Occipital lobe (tissue), 2 donors: Measurements from ENCODE around the gene ANKUB1. TPM values are rescaled to one million over a fixed set of nuclear protein-coding genes. Genes with fewer than 3 reads are reported as not detected.
"Not testable (repeated sequence)": the region's sequence is repeated elsewhere in the genome, so short reads cannot be mapped to it uniquely, and the experiment has no call there.

Source experiments
- DNase-seq: peaks from one replicate; lab custom pipeline; 2025; lab: John Stamatoyannopoulos, UW
- total RNA-seq: library from RNA; depleted of rRNA; stranded (reverse); fragments of >200 nt; gene quantifications from one replicate; pipeline ENCODE4 v1.2.3, GENCODE V29; 2014

The ANKUB1 gene, protein sequence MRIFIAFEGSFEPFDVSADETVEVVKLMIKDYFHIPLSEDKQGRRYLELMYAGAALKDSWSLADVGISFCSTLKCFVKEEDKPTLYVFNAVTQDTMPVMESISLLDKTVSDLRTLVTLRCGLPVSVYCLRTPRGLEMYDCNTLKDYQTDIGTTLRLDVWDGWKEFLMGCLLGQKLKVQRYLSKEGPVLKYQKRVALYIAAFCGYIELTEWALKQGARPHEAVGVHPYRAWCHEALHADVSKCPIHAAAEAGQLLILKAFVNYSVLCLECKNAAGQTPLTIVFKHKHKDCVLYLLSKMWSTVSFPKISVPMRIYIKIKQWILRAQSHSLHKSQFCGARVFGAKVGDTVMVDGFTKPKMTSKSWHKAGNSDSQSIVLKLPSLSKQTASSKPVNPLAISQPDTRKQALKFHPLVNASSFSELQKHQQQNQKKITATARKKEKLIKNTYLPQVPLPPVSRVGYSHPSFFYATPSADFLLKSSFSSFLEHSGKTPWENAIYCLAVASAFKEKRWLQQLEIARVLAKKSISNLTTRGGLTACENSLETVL
- 0.78 TPM for total RNA-seq

GRCh38 chr3:149792452-149793270 is at the start of gene ANKUB1:
ANKUB1 (minus strand) TSS chr3:149792554; CDS start chr3:149792366, 188 bp downstream.
- DNase-seq: no peak

DNA sequence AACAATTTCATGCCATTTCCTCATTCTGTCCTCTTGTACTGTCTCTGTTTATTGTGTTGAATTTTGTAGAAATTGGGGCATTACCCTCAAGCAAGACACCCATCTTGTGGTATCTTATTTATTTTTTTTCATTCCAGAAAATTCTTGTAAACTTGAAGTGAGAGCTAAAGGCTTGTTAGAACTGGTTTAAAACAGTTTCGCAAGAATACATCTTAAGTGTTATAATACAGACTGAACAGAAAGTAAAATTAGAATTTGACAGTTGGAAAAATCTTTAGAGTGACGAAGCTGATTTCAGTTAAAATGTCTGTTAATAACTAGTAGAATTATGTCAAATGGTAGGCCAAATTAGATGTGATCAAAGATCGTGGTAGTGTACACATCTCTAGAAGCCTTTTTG is 47.5 kb upstream of the ANKUB1 start:
- no peak for DNase-seq

DNA sequence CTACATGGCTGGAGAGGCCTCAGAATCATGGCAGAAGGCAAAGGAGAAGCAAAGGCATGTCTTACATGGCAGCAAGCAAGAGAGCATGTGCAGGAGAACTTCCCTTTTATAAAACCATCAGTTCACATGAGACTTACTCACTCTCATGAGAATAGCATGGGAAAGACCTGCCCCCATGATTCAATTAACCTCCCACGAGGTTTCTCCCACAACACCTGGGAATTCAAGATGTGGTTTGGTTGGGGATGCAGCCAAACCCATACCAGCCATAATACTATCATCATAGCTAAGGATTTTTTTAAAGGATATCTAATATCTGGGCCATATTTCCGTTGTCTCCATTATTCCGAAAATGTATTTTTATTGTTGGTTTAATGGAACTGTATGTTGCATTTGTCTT is 47.1 kb upstream of the ANKUB1 start:
- not testable (repeated sequence) for DNase-seq

DNA sequence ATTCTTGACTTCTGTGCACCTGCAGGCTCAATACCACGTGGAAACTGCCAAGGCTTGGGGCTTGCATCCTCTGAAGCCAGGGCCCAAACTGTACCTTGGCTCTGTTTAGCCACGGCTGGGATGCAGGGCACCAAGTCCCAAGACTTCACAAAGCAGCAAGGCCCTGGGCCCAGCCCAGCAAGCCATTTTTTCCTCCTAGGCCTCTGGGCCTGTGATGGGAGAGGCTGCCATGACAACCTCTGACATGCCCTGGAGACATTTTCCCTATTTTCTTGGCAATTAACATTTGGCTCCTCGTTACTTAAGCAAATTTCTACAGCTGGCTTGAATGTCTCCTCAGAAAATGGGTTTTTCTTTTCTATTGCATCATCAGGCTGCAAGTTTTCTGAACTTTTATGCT is 46.1 kb upstream of the ANKUB1 start:
- DNase-seq: not testable (repeated sequence)

DNA sequence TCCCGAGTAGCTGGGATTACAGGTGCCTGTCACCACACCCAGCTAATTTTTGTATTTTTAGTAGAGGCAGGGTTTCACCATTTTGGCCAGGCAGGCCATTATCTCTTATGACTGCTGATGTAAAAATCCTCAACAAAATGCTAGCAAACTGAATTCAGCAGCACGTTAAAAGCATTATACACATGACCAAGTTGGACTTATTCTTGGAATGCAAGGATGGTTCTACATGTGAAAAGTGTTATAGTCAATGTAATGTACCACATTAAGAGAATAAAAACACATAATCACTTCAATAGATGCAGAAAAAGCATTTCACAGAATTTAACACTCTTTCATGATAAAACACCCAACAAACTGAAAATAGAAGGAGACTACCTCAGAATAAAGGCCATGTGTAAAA is 40.9 kb upstream of the ANKUB1 start:
- no peak for DNase-seq

GRCh38 chr3:149832086-149832485 is 39.7 kb upstream of the ANKUB1 start:
- no peak for DNase-seq

DNA sequence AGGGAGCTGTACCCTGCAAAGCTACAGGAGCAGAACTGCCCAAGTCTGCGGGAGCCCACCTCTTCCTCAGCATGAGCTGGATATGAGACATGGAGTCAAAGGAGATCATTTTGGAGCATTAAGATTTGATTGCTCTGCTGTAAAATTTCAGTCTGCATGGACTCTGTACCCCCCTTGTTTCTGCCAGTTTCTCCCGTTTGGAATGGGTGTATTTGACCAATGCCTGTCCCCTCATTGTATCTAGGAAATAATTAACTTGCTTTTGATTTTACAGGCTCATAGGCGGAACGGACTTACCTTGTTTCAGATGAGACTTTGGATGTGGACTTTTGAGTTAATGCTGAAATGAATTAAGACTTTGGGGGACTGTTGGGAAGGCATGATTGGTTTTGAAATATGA is 39.0 kb upstream of the ANKUB1 start:
- no peak for DNase-seq

- no peak for DNase-seq
Measured at GRCh38 chr3:149830902-149831301, 38.5 kb upstream of the ANKUB1 start.

DNA sequence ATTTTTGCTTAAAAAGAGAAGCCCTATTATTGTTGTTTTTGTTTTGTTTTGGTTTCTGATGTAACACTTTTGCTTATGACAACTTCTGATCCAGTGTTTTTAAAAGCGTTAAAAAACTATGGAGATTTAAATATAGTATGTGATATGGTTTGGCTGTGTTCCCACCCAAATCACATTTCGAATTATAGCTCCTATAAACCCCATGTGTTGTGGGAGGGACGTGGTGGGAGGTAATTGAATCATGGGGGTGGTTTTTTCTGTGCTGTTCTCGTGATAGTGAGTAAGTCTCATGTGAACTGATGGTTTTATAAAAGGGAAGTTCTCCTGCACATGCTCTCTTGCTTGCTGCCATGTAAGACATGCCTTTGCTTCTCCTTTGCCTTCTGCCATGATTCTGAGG is 37.3 kb upstream of the ANKUB1 start:
- DNase-seq: not testable (repeated sequence)

DNA sequence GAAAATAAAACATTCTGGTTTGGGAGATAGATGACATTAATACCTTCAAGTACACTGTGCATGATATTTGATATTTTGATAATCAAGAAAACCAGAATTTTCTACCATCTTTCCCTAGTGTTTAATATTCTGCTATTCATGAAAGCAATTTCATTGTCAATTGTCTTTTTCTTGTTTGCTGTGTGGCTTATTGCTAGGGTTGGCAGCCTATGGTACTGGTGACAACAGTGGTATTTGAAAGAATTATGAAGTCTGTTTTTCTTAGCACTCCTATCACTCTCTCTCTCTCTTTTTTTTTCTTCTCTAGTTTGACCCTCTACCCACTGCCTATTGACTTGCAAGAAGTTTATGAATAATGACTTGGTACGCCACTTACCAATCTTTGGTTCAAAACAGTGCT is 36.0 kb upstream of the ANKUB1 start:
- DNase-seq: no peak

- no peak for DNase-seq
Measured at GRCh38 chr3:149826636-149827035, 34.3 kb upstream of the ANKUB1 start.

GRCh38 chr3:149820183-149820582 is 27.8 kb upstream of the ANKUB1 start:
- DNase-seq: no peak

GRCh38 chr3:149819432-149819831 is 27.1 kb upstream of the ANKUB1 start:
- no peak for DNase-seq

GRCh38 chr3:149816986-149817385 is 24.6 kb upstream of the ANKUB1 start:
- no peak for DNase-seq

GRCh38 chr3:149816311-149816710 is 24.0 kb upstream of the ANKUB1 start:
- DNase-seq: no peak

DNA sequence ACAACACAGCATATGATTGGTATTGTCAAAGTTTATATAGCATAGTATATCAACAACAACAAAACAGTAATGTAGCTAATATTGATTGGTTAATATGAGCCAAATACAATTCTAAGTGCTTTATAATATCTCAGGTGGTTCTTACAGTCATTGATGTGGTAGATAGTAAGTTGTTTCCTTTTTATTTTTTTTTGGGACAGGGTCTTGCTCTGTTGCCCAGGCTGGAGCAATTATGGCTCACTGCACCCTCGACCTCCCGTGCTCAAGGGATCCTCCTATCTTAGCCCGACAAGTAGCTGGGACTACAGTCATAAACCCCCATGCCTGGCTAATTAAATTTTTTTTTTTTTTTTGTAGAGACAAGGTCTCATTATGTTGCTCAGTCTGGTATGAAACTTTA is 23.4 kb upstream of the ANKUB1 start:
- no peak for DNase-seq

GRCh38 chr3:149815321-149815720 is 23.0 kb upstream of the ANKUB1 start:
- DNase-seq: no peak

- DNase-seq: peak; percentile 11
Measured at GRCh38 chr3:149813367-149814281, 21.3 kb upstream of the ANKUB1 start.

- peak; percentile 98 for DNase-seq
Measured at GRCh38 chr3:149812606-149813366, 20.4 kb upstream of the ANKUB1 start, which contains the start of gene RNF13. RNF13 (plus strand) TSS chr3:149813215; CDS start chr3:149846027, 32,812 bp downstream.

DNA sequence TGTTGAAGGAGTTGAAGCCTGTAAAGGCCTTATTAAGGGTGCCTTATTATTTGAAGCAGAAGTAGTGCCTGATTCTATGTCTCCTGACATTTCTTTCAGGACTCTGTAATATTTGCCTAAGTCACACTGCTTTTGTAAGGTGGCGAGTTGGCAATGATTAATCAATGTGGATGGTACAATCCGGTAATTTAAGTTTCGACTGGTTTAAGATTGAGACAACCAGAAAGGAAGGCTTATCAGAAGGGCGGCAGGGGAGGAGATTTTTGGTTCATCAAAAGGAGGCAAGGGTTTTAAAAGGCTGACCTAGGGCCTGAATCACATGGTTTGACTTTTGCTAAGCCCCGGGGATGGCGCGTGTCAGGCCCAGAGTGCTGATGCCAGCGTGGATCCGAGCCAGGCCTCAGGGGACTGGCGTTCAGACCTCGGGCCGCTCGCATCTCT is 19.8 kb upstream of the ANKUB1 start:
- no peak for DNase-seq
